Naive thymus-derived CD8-positive, alpha-beta T cell (primary cell): ENCODE data around the gene GTF2IRD1. TPM values are rescaled to one million over a fixed set of nuclear protein-coding genes. Genes with fewer than 3 reads are reported as not detected.
"Not testable (repeated sequence)": the region's sequence is repeated elsewhere in the genome, so short reads cannot be mapped to it uniquely, and the experiment has no call there.

Experiments
- ATAC-seq, 2 donors: fragments of 150-1000 bp; cut with Tn5 transposase in 1 of 2; sonication (Bioruptor Pico), chemical (Tn5 transposase) in 1 of 2; 1 replicate in 1 of 2; 2 replicates in 1 of 2; pipeline ENCODE4 v1.10.0; 2021; ENCODE audit warnings: mild to moderate bottlenecking in 2 of 2, moderate library complexity in 2 of 2
- POLR2A ChIA-PET: fragments of 350-600 bp; sonication (Branson Sonifier 250); formaldehyde crosslinking; loops from one replicate; lab custom pipeline; 2021; ENCODE audit warnings: antibody characterized with exemption; lab: Charles Lee
- DNase-seq, 10 donors: peaks; one replicate each; pipeline versions ENCODE4 v3.0.0 to v3.0.0-alpha.2; 2020 to 2022
- H3K27ac Mint-ChIP-seq, 10 donors: one replicate each; pipeline ENCODE4 v1.8.0; 2020 to 2022; ENCODE audit warnings: mild to moderate bottlenecking in 10 of 10, mixed read lengths in 10 of 10, moderate library complexity in 4 of 10, inconsistent platforms in 1 of 10
- H3K27me3 Mint-ChIP-seq, 5 donors: one replicate each; pipeline ENCODE4 v1.8.0; 2021 to 2022; ENCODE audit warnings: mixed read lengths in 5 of 5
- H3K36me3 Mint-ChIP-seq, 3 donors: one replicate each; pipeline ENCODE4 v1.8.0; 2020 to 2022; ENCODE audit warnings: mixed read lengths in 3 of 3, mild to moderate bottlenecking in 2 of 3, inconsistent platforms in 1 of 3
- H3K4me1 Mint-ChIP-seq, 4 donors: one replicate each; pipeline ENCODE4 v1.8.0; 2021 to 2022; ENCODE audit warnings: mixed read lengths in 4 of 4
- H3K4me3 Mint-ChIP-seq, 10 donors: one replicate each; pipeline ENCODE4 v1.8.0; 2020 to 2022; ENCODE audit warnings: mild to moderate bottlenecking in 10 of 10, mixed read lengths in 10 of 10, moderate library complexity in 6 of 10, inconsistent platforms in 1 of 10
- H3K9me3 Mint-ChIP-seq, 9 donors: one replicate each; pipeline ENCODE4 v1.8.0; 2020 to 2022; ENCODE audit warnings: mixed read lengths in 9 of 9, mild to moderate bottlenecking in 3 of 9, inconsistent platforms in 1 of 9, moderate library complexity in 1 of 9
- polyA plus RNA-seq, 3 donors: library from polyadenylated mRNA; unstranded; fragments of 300-500 nt; fragmentation: Illumina TruSeq; gene quantifications; one replicate each; pipeline ENCODE4 v1.2.3, GENCODE V29; 2021
- total RNA-seq, 8 experiments: library from RNA in 2 of 8; stranded (reverse) in 2 of 8; gene quantifications; one replicate each; pipeline ENCODE4 v1.2.3 and lab custom pipeline; 2021 to 2026

The GTF2IRD1 gene
- total and polyA plus RNA-seq, 5 experiments from 2014 or later: 1.3 to 1.8 TPM; not detected in 3

DNA sequence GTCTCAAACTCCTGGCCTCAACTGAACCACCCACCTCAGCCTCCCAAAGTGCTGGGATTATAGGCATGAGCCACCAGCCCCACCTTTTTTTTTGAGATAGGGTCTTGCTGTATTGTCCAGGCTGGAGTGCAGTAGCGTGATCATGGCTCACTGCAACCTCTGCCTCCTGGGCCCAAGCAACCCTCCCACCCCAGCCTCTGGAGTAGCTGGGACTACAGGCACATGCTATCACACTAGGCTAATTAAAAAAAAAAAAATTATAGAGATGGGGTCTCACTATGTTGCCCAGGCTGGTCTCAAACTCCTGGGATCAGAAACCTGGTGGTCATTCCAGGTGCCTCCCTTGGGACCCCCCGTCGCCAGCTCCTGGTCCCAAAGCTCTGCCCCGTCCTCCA lies 25.0 kb downstream of the GTF2IRD1 start:
- POLR2A ChIA-PET: no interaction called here

DNA sequence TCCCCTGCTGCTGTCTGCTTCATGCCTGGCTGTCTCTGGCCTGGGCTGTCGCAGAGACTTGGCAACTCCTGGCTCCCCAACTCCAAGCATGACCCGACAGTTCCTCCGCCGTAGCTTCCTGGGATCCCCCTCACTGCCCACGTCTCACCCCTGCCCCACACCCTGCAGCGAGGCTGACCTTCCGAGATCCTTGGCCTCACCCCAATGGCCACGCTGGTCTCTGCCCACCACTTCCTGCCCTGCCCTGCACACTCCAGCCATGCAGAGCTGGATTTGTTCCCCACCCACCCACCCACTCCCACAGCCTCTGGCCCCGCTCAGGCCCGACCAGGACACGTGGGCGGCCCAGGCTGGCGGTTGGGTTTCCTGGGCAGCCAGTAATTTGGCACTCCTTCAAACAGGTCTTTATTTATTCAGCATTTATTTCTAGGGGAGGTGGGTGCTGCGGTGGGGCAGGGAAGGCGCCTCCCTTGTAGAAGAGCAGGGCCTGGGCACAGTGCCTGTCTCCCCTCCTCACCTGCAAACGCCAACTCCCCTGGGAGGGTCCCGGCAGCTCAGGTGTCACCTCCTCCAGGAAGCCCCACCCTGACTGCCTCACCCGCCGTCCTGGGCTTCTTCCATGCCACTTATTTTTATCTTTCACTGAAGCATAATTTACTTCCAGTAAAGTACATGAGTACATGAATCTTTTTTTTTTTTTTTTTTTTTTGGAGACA lies 25.5 kb downstream of the GTF2IRD1 start:
- no peaks in the 10 kb centered on the region for H3K9me3 Mint-ChIP-seq
- POLR2A ChIA-PET: no interaction called here
- DNase-seq (no peak), ATAC-seq (no peak)
- H3K4me1 Mint-ChIP-seq: peaks cover 4 to 19% (median 5%) of the 10 kb centered on the region in 4 donors
- no peak overlapping the region for H3K4me3 Mint-ChIP-seq
- H3K27ac Mint-ChIP-seq: no peak overlapping the region
- no peaks in the 10 kb centered on the region for H3K36me3 Mint-ChIP-seq
- peaks cover 8 to 22% (median 11%) of the 10 kb centered on the region in 5 donors for H3K27me3 Mint-ChIP-seq

More for the DNA sequence above, 25.0 kb downstream of the GTF2IRD1 start:
- Mint-ChIP-seq H3K9me3 (no peaks in the 10 kb centered on the region), H3K27me3 (peaks cover 8 to 22% (median 11%) of the 10 kb centered on the region in 5 donors), H3K27ac (no peak overlapping the region), H3K4me1 (peaks cover 4 to 19% (median 5%) of the 10 kb centered on the region in 4 donors), H3K36me3 (no peaks in the 10 kb centered on the region), H3K4me3 (no peak overlapping the region)
- DNase-seq: no peak
- ATAC-seq: no peak

- Mint-ChIP-seq H3K27ac (no peak overlapping the region), H3K4me1 (peaks cover 4 to 19% (median 5%) of the 10 kb centered on the region in 4 donors), H3K36me3 (no peaks in the 10 kb centered on the region), H3K4me3 (no peak overlapping the region), H3K9me3 (no peaks in the 10 kb centered on the region), H3K27me3 (peaks cover 8 to 22% (median 11%) of the 10 kb centered on the region in 5 donors)
- POLR2A ChIA-PET: no interaction called here
- no peak for ATAC-seq
- no peak for DNase-seq
Observed at GRCh38 chr7:74479961-74480829, 26.5 kb downstream of the GTF2IRD1 start.

DNA sequence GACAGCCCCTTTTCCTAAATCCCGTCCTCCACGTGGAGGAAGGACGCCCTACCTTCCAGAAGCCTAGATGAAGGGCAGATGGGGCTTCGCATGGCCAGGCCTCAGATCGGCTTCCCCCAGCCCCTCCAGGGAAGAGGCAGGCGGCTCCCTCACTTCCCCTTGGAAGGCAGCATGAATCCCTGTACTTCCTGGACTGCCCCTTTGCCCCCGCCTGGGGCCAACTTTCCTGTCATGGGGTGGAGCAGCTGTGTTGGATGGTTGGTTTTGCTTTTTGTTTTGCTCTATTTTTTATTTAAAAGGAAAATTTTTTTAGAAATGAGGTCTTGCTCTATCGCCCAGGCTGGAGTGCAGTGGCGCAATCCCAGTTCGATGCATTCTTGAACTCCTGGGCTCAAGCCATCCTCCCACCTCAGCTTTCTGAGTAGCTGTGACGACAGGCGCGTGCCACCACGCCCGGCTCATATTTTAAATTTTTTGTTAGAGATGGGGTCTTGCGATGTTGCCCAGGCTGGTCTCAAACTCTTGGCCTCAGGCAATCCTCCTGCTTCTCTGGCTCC lies 27.2 kb downstream of the GTF2IRD1 start:
- no peak for ATAC-seq
- Mint-ChIP-seq H3K36me3 (no peaks in the 10 kb centered on the region), H3K9me3 (no peaks in the 10 kb centered on the region), H3K4me3 (no peak overlapping the region), H3K4me1 (peaks cover 4 to 19% (median 5%) of the 10 kb centered on the region in 4 donors), H3K27me3 (peaks cover 8 to 22% (median 11%) of the 10 kb centered on the region in 5 donors), H3K27ac (no peak overlapping the region)
- no peak for DNase-seq
- POLR2A ChIA-PET: no interaction called here

DNA sequence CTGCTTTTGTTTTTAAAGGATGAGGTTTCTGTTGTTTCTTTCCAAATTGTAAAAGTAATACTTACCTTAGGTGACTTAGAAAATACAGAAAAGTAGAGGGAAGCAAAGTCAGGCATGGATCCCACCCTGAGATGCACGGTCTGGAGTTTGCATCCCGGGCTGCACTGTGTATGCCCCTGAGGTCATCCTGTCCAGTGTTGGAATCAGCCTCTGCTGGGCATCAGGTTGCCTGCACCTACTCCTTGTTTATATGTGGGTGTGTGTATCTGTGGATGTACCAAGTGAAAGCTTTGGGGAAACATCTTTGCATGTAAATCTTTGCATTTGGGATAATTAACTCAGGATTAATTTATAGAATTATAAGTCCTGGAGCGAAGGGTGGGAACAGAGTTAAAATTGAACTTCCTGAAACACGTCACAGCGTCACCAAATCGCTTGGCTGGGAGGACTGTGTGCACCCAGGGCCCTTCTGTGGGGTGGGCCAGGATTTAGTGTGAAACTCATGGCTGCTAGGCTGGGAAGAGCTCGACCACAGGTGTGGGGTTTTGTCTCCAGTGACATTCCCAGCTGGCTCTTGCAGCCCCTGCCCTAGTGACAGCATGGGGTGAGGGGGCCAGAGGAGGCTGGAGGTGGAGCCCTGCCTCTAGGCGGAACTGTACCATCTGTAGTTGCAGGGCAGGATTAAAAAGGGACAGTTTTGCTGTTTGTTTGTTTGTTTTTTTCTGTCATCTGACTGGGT lies 27.9 kb downstream of the GTF2IRD1 start:
- no peak for DNase-seq
- Mint-ChIP-seq H3K27ac (no peak overlapping the region), H3K36me3 (no peaks in the 10 kb centered on the region), H3K4me1 (peaks cover 4 to 19% (median 5%) of the 10 kb centered on the region in 4 donors), H3K27me3 (peaks cover 11 to 22% (median 11%) of the 10 kb centered on the region in 5 donors), H3K4me3 (no peak overlapping the region), H3K9me3 (no peaks in the 10 kb centered on the region)
- POLR2A ChIA-PET: no interaction called here
- ATAC-seq: no peak

DNA sequence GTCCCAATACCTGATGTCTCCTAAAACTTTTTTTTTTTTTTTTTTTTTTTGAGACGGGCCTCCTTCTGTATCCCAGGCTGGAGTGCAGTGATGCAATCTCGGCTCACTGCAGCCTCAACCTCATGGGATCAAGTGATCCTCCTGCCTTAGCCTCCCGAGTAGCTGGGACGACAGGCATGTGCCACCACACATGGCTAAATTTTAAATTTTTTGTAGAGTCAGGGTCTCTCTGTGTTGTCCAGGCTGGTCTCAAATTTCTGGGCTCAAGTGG lies 28.4 kb downstream of the GTF2IRD1 start:
- Mint-ChIP-seq H3K9me3 (no peaks in the 10 kb centered on the region), H3K27ac (no peak overlapping the region), H3K27me3 (peaks cover 11 to 22% (median 11%) of the 10 kb centered on the region in 5 donors), H3K4me3 (no peak overlapping the region), H3K36me3 (no peaks in the 10 kb centered on the region), H3K4me1 (peaks cover 4 to 19% (median 5%) of the 10 kb centered on the region in 4 donors)
- ATAC-seq (no peak), DNase-seq (no peak)
- POLR2A ChIA-PET: no interaction called here

- Mint-ChIP-seq H3K27ac (no peak overlapping the region), H3K4me3 (no peak overlapping the region), H3K9me3 (no peaks in the 10 kb centered on the region), H3K36me3 (no peaks in the 10 kb centered on the region), H3K4me1 (peaks cover 4 to 18% (median 4%) of the 10 kb centered on the region in 4 donors), H3K27me3 (peaks cover 11 to 22% (median 11%) of the 10 kb centered on the region in 5 donors)
- DNase-seq: no peak
- ATAC-seq: no peak
- POLR2A ChIA-PET: no interaction called here
Observed at GRCh38 chr7:74482629-74483401, 29.1 kb downstream of the GTF2IRD1 start.

- DNase-seq (no peak), ATAC-seq (no peak)
- Mint-ChIP-seq H3K27ac (no peak overlapping the region), H3K27me3 (peaks cover 11 to 22% (median 11%) of the 10 kb centered on the region in 5 donors), H3K4me1 (peaks cover 0 to 14% (median 0%) of the 10 kb centered on the region in 4 donors), H3K36me3 (no peaks in the 10 kb centered on the region), H3K4me3 (no peak overlapping the region), H3K9me3 (no peaks in the 10 kb centered on the region)
- POLR2A ChIA-PET: no interaction called here
Observed at GRCh38 chr7:74483402-74484336, 30.0 kb downstream of the GTF2IRD1 start.

DNA sequence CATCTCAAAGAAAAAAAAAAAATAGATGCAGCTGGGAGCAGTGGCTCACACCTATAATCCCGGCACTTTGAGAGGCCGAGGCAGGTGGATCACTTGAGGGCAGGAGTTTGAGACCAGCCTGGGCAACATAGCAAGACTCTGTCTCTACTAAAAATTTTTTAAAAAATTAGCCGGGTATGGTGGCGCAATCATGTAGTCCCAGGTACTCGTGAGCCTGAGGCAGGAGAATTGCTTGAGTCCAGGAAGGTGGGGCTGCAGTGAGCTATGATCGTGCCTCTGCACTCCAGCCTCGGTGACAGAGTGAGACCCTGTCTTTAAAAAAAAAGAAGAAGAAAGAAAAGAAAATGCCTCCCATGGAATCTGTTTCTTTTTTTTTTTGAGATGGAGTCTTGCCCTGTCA lies 31.9 kb downstream of the GTF2IRD1 start:
- ATAC-seq: no peak
- no peak overlapping the region for H3K27ac Mint-ChIP-seq
- POLR2A ChIA-PET: no interaction called here

GRCh38 chr7:74488518-74489030 lies 34.9 kb downstream of the GTF2IRD1 start:
- H3K27ac Mint-ChIP-seq: peak overlapping the region in 1 of 10 donors; percentile 35
- H3K27me3 Mint-ChIP-seq, DNase-seq, H3K4me3 Mint-ChIP-seq, ATAC-seq, H3K4me1 Mint-ChIP-seq, H3K36me3 Mint-ChIP-seq, POLR2A ChIA-PET: not testable (repeated sequence)
- peaks cover 0 to 18% (median 0%) of the 10 kb centered on the region in 9 donors for H3K9me3 Mint-ChIP-seq

More for the DNA sequence above, 31.9 kb downstream of the GTF2IRD1 start:
- Mint-ChIP-seq H3K4me3 (no peak overlapping the region), H3K9me3 (no peaks in the 10 kb centered on the region), H3K27me3 (peaks cover 6 to 14% (median 11%) of the 10 kb centered on the region in 5 donors), H3K4me1 (peaks cover 0 to 8% (median 0%) of the 10 kb centered on the region in 4 donors), H3K36me3 (no peaks in the 10 kb centered on the region)
- no peak for DNase-seq
